ENCODE measurements around the gene UGT1A9.

Gene UGT1A9

GRCh38 chr2:233689501-233689900 is 17.8 kb downstream of the UGT1A9 start:
- no peak overlapping the region for H3K4me3 ChIP-seq (ENCODE audit: low read depth, low read length)
- DNase-seq (ENCODE audit: low read depth) = no peak
- TF ChIP-seq CTCF (IDR thresholded peaks at IDR 0.05; ENCODE audit: low read depth, low read length) (no peak), MYC (IDR thresholded peaks at IDR 0.05; ENCODE audit: low read depth, low read length) (no peak), MAX (IDR thresholded peaks at IDR 0.05; ENCODE audit: low read depth, low read length) (no peak), POLR2A (IDR thresholded peaks at IDR 0.05; ENCODE audit: extremely low read depth, insufficient read length) (no peak)

GRCh38 chr2:233690444-233690843 is 18.7 kb downstream of the UGT1A9 start:
- DNase-seq (ENCODE audit: low read depth) = no peak
- TF ChIP-seq CTCF (IDR thresholded peaks at IDR 0.05; ENCODE audit: low read depth, low read length) = no peak
- no peak for TF ChIP-seq MYC (IDR thresholded peaks at IDR 0.05; ENCODE audit: low read depth, low read length)
- TF ChIP-seq POLR2A (IDR thresholded peaks at IDR 0.05; ENCODE audit: extremely low read depth, insufficient read length) = no peak
- TF ChIP-seq MAX (IDR thresholded peaks at IDR 0.05; ENCODE audit: low read depth, low read length) = no peak
- H3K4me3 ChIP-seq (ENCODE audit: low read depth, low read length) = no peak overlapping the region

GRCh38 chr2:233691443-233692433 is 20.0 kb downstream of the UGT1A9 start:
- no peak for TF ChIP-seq MAX (IDR thresholded peaks at IDR 0.05; ENCODE audit: low read depth, low read length)
- no peak for TF ChIP-seq MYC (IDR thresholded peaks at IDR 0.05; ENCODE audit: low read depth, low read length)
- no peak for DNase-seq (ENCODE audit: low read depth)
- H3K4me3 ChIP-seq (ENCODE audit: low read depth, low read length) = no peak overlapping the region

GRCh38 chr2:233692648-233693047 is 20.9 kb downstream of the UGT1A9 start, which contains the start of gene UGT1A6:
TSS of gene UGT1A6 (plus strand) at chr2:233692890. CDS start at chr2:233693005, 115 bp downstream.
- no peak for TF ChIP-seq MAX (IDR thresholded peaks at IDR 0.05; ENCODE audit: low read depth, low read length)
- TF ChIP-seq CTCF (IDR thresholded peaks at IDR 0.05; ENCODE audit: low read depth, low read length) = no peak
- TF ChIP-seq MYC (IDR thresholded peaks at IDR 0.05; ENCODE audit: low read depth, low read length) = no peak
- TF ChIP-seq POLR2A (IDR thresholded peaks at IDR 0.05; ENCODE audit: extremely low read depth, insufficient read length) = no peak
- no peak for DNase-seq (ENCODE audit: low read depth)
- no peak within 1 kb of the TSS for H3K4me3 ChIP-seq (ENCODE audit: low read depth, low read length)

GRCh38 chr2:233693963-233694362 is 22.3 kb downstream of the UGT1A9 start:
- no peak overlapping the region for H3K4me3 ChIP-seq (ENCODE audit: low read depth, low read length)
- no peak for DNase-seq (ENCODE audit: low read depth)
- TF ChIP-seq MAX (IDR thresholded peaks at IDR 0.05; ENCODE audit: low read depth, low read length) = no peak
- TF ChIP-seq POLR2A (IDR thresholded peaks at IDR 0.05; ENCODE audit: extremely low read depth, insufficient read length) = no peak
- TF ChIP-seq CTCF (IDR thresholded peaks at IDR 0.05; ENCODE audit: low read depth, low read length) = no peak
- TF ChIP-seq MYC (IDR thresholded peaks at IDR 0.05; ENCODE audit: low read depth, low read length) = no peak

GRCh38 chr2:233698740-233699139 is 27.0 kb downstream of the UGT1A9 start:
- DNase-seq (ENCODE audit: low read depth) = no peak
- TF ChIP-seq POLR2A (IDR thresholded peaks at IDR 0.05; ENCODE audit: extremely low read depth, insufficient read length) = no peak
- no peak for TF ChIP-seq MYC (IDR thresholded peaks at IDR 0.05; ENCODE audit: low read depth, low read length)
- TF ChIP-seq MAX (IDR thresholded peaks at IDR 0.05; ENCODE audit: low read depth, low read length) = no peak
- TF ChIP-seq CTCF (IDR thresholded peaks at IDR 0.05; ENCODE audit: low read depth, low read length) = no peak
- no peak overlapping the region for H3K4me3 ChIP-seq (ENCODE audit: low read depth, low read length)
